GM18502 (cell line): ENCODE results near the gene E4F1.

Experiments used
- ATAC-seq: cut with Tn5 transposase; IDR thresholded peaks from one replicate; pipeline ENCODE4 v1.9.1; 2021; ENCODE audit warnings: mild to moderate bottlenecking; ENCODE audit not compliant: unreplicated experiment, poor library complexity

The E4F1 gene

DNA sequence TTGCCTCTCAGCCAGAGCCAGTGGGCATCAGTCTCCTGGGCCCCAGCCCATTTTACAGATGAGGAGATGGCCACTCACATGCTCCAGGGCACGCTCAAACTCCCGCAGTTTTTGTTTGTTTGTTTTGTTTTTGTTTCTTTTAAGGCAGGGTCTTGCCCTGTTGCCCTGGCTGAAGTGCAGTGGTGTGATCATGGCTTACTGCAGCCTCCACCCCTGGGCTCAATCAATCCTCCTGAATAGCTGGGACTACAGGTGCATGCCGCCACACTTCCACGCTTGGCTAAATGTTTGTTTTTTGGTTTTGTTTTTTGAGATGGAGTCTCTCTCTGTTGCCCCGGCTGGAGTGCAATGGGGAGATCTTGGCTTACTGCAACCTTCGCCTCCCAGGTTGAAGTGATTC is 3.5 kb downstream of the E4F1 start:
- no peak for ATAC-seq

DNA sequence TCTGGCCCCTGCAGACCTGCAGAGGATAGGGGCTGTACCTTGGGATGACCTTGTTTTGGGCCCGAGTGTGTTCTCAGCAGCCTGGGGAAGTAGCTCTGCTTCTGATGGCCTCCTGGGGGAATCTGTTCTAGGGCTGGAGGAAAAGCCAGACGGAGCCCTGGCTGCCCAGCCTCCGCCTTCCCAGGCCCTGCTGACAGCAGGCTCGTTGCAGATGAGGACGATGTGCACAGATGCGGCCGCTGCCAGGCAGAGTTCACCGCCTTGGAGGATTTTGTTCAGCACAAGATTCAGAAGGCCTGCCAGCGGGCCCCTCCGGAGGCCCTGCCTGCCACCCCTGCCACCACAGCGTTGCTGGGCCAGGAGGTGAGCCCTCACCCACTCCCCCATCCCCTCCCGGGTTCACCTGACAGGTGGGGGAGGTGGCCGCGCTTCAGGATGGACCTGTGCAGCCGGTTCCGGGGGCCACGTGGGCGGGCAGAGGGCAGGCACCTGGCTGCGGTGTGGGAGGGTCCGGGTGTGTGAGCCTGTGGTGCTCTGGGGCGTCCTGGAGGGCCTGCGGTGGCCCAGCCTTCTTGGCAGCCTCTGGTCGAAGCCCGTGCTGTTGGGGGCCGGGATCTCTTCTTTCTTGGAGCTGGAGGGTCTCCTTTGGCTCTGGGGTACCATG is 4.9 kb downstream of the E4F1 start:
- no peak for ATAC-seq

DNA sequence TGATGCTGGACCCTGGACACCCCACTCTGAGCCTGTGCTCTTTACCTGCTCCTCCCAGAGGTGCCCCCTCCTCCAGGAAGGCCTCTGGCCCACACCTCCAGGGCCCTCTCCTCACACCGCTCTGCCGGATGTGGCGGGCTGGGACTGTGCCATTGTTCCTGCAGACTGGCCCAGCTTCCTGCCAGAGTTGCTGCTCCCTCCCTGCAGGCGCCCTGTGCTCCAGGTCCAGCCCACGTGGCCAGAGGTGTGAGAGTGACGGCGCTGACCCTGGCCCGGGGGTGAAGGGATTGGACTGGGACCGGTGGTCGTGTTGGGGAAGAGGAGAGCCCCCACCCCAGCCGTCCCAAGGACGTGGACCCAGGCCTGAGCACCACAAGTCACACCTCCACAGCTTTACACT is 5.7 kb downstream of the E4F1 start:
- no peak for ATAC-seq

DNA sequence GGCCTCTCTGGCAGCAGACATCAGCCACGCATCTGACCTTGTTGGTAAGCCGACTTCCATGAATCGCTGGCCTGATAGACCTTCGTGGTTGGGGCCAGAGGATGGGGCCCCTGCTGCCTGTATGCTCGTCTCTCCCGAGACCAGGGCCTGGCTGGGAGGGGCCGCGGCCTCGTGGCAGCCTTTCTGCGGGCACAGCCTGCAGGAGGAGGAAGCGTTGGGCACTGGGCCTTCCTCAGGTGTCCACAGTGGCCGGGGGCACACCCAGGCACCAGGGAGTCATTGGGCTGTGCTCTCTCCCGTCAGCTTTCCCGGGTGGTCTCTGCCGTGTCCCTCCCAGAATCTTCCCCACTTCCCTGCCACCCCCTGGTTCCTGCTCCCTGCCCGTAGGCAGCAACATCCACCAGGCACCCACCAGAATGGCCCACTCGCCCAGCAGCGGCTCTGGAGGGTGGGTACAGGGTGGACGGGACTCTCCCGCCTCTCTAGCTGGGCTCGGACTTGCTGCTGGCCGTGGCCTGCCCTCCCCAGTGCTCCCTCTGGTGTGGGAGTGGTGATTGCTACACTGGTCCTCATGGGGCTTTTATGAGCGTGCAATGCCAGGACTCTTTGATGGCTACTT is 6.3 kb downstream of the E4F1 start:
- ATAC-seq, result no peak

DNA sequence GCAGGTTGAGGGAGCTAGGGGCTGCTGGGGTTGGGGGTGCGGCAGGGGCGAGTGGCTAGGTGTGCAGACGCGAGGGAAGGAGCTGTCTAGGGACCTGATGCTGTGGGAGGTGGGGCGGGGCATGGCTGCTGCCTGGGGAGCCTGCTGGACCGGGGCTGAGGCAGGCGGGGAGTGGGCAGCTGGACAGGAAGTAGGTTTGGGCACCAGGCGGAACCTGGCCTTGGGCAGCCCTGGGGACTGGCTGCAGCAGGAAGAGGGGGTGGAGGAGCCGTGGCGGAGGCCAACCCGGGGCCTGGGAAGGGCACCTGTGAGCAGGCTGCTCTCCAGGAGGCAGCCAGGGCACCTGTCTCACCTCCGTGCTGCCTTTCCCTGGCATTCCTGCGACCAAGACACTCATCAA is 7.0 kb downstream of the E4F1 start:
- no peak for ATAC-seq

DNA sequence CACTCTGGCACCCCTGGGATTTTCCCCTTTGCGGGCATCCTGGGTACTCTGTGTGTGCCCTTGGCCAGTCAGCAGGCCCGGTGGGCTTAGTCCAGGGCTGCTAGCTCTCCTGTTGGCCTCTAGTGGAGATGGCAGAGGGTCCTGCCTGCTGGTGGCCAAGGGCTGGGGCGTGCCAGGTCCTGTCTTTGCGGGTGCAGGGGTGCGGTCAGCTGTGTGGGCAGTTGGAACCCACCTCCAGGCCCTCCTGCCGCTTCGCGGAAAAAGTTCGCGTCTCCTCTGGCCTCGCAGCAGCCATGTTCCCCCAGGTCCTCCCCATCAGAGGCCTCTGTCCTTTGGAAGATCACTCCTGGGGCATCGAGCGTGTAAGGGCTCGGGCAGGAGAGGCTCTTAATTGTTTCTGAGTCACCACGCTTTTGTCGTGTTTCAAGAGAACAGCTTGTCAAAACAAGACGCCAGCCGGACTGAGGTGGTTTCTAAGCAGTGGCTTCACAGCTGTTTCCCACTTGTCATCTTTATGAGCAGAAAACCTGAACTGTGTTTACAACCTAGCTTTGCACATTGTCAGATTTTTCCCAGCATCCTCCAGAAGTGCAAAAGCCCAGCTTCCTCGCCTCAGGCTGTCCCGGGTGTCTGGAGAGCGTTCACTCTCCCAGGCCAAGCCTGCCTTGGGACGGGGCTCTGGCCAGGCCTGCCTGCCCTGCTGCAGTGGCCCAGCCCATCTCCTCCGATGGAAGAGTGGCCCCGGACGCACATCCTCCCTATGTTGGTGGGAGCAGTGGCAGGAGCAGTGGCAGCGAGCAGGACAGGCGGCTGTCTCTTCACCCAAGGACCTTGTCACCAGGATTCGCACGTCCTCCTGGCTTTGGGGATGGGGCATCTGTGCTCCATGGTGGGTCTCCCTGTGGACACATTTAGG is 7.9 kb downstream of the E4F1 start:
- ATAC-seq, result no peak

DNA sequence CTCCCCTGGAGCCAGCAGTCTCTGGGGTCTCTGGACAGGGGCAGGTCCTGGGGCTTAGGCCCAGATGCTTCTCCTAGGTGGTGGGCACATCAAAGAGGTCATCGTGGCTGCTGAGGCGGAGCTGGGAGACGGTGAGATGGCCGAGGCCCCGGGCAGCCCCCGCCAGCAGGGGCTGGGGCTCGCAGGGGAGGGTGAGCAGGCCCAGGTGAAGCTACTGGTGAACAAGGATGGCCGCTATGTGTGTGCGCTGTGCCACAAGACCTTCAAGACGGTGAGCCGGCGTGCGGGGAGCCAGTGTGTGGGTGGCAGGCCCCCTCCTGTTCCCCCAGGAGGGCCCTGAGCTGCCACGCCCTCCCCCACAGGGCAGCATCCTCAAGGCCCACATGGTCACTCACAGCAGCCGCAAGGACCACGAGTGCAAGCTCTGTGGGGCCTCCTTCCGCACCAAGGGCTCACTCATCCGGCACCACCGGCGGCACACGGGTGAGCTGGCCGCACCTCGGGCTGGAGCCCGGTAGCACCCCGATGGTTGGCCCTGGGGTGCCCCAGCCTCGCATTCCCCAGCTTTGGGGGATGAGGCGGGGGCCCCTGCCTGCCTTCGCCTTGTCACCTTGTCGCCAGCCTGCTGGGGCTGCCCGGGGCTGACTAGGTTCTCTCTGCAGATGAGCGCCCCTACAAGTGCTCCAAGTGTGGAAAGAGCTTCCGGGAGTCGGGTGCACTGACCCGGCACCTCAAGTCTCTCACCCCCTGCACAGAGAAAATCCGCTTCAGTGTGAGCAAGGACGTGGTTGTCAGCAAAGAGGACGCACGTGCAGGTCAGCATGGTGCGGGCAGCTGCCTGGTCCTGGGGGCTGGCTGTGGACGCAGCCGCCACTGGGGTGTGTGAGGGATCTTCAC is 9.0 kb downstream of the E4F1 start:
- no peak for ATAC-seq

DNA sequence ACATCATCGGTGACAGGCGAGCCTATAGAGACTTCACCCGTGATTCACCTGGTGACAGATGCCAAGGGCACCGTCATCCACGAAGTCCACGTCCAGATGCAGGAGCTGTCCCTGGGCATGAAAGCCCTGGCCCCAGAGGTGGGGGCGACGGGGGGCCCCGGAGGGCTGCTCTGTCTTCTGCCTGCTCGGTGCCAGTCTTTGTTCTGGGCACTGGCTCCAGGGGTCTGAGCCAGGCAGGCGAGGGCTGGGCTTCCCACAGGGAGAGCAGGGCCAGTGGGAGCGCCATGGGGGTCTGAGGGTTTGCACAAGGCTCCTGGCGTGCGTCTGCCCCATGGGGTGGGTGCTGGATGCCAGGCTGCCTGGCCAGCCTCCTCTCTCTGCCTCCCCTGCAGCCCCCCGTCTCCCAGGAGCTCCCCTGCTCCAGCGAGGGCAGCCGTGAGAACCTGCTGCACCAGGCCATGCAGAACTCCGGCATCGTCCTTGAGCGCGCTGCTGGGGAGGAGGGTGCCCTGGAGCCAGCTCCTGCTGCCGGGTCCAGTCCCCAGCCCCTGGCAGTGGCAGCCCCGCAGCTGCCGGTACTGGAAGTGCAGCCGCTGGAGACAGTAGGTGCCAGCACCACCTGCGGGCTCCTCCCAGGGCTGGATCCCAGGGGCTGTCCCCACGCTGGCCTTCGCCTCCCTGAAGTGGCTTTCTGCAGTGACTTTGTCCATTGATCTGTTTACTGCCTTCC is 9.8 kb downstream of the E4F1 start:
- ATAC-seq, result no peak

DNA sequence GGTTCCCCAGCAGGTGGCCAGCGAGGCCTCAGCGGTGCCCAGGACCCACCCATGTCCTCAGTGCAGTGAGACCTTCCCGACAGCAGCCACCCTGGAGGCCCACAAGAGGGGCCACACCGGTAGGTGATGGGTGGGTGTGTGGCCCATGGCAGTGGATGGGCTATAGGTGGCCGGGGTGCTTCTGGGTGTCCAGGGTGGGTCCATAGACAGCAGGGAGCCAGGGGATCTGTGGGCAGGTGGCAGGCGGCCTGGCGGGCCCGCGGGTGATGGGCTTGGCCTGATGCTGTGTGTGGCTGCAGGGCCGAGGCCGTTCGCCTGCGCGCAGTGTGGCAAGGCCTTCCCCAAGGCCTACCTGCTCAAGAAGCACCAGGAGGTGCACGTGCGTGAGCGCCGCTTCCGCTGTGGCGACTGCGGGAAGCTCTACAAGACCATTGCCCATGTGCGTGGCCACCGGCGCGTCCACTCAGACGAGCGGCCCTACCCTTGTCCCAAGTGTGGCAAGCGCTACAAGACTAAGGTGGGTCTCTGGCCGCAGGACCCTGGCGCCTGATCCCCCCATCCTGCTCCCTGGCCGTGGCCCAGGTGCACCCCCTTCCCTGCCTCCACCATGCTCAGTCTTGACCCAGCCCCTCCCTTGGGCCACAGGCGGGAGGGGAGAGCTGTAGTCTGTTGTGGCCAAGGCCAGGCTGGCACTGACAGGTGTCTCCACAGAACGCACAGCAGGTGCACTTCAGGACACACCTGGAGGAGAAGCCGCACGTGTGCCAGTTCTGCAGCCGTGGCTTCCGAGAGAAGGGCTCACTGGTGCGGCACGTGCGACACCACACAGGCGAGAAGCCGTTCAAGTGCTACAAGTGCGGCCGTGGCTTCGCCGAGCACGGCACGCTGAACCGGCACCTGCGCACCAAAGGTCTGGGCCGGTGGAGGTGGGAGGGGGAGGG is 10.8 kb downstream of the E4F1 start:
- no peak for ATAC-seq

DNA sequence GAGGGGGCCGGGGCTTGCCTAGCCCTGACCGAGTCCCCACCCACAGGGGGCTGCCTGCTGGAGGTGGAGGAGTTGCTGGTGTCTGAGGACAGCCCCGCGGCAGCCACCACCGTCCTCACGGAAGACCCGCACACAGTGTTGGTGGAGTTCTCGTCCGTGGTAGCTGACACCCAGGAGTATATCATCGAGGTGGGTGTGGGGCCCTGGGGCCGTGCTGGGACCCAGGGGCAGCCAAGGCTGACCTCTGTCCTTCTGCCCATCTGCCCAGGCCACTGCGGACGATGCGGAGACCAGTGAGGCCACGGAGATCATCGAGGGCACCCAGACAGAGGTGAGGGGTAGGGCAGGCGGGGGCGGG is 11.4 kb downstream of the E4F1 start:
- no peak for ATAC-seq

DNA sequence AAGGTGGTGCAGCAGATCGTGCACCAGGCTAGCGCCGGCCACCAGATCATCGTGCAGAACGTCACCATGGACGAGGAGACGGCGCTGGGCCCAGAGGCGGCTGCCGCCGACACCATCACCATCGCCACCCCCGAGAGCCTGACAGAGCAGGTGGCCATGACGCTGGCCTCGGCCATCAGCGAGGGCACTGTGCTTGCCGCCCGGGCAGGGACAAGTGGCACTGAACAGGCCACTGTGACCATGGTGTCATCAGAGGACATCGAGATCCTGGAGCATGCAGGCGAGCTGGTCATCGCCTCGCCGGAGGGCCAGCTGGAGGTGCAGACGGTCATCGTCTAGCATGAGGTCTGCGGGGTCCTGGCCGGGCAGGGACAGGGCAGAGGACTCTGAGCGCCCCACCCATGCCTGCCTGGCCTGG is 11.9 kb downstream of the E4F1 start:
- no peak for ATAC-seq

DNA sequence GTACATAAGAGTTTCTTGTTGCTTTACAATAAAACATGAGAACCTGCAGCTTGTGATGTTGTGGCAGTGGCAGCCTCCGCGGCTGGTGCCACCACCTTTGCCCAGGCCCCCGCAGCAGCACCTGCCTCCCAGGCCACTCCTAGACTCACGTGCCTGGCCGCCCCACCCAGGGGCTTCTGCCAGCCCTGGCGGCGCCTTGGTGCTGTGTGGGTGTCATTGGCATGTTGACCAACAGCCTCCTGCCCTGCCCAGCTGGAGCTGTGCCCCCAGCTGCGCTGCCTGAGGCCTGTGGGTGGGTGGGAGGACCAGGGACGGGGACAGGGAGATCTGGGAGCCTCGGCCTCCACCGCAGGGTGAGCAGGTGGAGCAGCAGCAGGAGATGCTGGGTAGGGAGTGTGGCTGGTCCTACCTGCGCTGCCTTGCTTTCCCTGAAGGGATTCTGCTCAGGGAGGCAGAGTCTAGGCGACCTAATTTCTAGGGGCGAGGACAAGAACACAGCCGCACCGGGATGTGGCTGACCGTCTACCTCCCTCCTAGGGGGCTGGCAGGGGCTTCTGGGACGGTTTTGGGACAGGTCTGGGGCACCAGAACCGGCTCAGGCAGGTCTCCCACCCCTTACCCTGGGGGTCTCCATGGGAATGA is 12.4 kb downstream of the E4F1 start:
- ATAC-seq, result no peak

DNA sequence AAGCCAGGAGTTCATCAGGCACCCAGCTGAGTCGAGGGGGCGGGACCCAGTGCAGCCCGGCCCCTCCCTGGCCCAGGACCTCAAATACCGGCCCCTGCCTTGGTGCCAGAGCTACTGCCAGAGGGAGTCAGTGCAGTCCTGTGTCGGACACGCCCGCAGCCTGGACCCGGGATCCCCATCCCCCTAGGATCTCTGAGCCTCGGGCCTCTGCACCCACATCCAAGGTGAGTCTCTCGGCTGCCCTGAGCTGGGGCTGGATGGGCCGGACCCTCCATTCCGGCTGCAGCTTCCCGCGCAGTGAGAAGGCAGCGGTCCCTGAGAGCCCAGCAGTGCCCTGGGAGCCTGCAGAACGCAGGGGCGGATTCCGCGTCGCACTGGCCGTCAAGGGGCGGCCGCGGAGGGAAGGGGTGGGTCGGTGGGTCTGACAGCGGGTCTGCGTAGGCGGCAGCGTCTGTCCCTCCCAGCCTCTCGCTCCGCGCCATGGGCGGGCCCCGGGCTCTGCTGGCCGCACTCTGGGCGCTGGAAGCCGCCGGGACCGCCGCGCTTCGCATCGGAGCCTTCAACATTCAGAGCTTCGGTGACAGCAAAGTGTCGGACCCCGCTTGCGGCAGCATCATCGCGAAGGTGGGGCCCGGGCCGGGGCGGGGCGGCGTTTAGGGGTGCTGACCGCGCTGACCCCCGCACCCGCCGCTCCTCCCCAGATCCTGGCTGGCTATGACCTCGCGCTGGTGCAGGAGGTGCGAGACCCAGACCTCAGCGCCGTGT is 13.1 kb downstream of the E4F1 start, which contains the start of gene DNASE1L2:
TSS of gene DNASE1L2 (plus strand) at position 108 of the 765 bp plus-strand sequence. CDS start at position 481, 373 bp downstream.
- ATAC-seq, result no peak

DNA sequence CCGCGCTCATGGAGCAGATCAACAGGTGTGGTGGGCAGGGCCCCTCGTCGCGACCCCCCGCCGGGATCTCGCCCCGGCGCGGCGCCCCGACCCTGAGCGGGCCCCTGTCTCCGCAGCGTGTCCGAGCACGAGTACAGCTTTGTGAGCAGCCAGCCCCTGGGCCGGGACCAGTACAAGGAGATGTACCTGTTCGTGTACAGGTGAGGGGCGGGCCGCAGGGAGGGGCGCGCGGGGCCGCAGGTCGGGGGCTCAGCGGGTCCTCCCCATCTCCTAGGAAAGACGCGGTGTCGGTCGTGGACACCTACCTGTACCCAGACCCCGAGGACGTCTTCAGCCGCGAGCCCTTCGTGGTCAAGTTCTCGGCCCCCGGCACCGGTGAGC is 13.7 kb downstream of the E4F1 start:
- no peak for ATAC-seq

DNA sequence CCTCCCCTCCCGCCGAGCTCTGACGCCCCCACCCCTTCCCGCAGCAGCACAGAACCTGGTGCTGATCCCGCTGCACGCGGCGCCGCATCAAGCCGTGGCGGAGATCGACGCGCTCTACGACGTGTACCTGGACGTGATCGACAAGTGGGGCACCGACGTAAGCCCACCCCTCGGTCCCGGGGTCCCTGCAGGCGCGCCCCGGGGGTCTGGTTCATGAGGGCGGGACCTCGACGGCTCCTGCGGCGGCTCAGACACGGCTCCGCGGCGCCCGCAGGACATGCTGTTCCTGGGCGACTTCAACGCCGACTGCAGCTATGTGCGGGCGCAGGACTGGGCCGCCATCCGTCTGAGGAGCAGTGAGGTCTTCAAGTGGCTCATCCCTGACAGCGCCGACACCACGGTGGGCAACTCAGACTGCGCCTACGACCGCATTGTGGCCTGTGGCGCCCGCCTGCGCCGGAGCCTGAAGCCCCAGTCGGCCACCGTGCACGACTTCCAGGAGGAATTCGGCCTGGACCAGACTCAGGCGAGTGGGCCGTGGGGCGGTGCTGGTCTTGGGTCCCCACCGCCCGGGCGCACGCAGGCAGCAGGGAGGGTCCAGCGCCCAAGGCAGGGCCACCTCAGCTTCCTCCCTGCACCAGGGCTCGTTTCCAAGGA is 14.2 kb downstream of the E4F1 start:
- ATAC-seq, result no peak

DNA sequence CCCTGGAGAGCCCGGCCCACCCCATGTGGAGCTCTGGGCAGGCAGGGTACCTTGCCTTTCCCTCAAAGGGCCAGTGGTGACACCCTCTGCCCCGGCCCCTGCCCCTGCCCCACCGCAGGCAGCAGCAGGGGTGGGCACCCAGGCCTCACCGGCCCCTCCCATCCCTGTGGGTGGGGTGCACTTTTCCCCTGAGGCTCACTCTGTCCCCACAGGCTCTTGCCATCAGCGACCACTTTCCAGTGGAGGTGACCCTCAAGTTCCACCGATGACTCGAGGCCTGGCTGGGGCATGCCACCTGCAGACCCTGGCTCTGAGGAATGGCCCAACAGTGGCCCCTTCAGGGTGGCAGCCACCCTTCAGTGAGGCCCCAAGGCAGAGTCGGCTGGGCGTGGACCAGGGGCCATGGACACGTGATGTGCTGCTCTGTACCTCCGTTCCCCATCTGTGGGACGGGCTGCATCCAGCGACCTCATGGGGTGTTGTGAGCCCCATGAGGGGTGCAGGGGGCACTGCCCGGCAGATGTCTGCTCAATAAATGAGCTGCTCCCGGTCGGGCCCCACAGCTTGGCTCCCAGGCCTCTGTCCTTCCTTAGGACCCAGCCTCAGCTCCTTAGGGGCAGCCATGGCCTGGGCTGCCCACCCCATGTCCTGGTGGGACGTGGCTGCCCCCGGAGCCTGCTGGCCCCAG is 14.9 kb downstream of the E4F1 start:
- ATAC-seq, result no peak
